ENCODE measurements around the gene BAG3.

Gene BAG3

DNA sequence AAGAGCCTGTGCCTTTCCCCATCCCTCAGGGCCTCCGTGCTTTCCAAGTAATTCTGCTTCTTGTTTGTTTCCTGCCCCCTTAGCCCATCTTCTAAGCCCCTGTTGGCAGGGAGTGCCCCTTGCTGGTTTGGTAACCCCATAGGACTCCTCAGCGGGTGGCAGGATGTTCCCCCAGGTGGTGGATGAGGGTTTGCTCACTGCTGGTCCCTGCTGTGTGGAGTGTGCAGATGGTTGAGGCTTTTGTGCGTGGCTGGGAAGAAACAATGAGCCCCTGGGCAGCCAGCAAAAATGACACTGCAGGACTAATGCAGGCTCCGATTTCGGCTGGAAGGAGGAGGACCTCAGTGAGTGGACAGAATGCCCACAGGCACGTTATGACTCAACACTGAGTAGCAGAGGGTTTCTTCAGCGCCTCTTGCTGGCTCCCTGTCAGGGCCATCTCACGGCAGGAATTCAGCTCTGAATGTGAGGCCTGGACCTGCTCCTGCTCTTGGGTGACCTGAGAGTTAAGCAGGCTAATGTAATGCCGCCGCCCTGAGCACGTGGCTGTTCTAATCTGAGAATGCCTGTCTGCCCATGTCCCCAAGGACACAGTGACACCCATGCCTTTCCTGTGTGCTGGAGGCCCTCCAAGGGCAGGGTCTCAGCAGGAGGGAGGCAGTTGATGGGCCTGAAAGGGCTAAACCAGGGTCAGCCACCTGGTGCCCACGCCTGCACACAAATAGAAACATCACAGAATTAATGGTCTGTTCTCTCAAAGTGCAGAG lies 16.6 kb downstream of the BAG3 start:
- no peak for DNase-seq (ENCODE audit: low read depth)
- no peak overlapping the region for H3K4me3 ChIP-seq (ENCODE audit: low read depth, low read length)
- TF ChIP-seq, protein P1, sequence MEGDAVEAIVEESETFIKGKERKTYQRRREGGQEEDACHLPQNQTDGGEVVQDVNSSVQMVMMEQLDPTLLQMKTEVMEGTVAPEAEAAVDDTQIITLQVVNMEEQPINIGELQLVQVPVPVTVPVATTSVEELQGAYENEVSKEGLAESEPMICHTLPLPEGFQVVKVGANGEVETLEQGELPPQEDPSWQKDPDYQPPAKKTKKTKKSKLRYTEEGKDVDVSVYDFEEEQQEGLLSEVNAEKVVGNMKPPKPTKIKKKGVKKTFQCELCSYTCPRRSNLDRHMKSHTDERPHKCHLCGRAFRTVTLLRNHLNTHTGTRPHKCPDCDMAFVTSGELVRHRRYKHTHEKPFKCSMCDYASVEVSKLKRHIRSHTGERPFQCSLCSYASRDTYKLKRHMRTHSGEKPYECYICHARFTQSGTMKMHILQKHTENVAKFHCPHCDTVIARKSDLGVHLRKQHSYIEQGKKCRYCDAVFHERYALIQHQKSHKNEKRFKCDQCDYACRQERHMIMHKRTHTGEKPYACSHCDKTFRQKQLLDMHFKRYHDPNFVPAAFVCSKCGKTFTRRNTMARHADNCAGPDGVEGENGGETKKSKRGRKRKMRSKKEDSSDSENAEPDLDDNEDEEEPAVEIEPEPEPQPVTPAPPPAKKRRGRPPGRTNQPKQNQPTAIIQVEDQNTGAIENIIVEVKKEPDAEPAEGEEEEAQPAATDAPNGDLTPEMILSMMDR (IDR thresholded peaks at IDR 0.05; ENCODE audit: low read depth, low read length, missing control alignments), result no peak

DNA sequence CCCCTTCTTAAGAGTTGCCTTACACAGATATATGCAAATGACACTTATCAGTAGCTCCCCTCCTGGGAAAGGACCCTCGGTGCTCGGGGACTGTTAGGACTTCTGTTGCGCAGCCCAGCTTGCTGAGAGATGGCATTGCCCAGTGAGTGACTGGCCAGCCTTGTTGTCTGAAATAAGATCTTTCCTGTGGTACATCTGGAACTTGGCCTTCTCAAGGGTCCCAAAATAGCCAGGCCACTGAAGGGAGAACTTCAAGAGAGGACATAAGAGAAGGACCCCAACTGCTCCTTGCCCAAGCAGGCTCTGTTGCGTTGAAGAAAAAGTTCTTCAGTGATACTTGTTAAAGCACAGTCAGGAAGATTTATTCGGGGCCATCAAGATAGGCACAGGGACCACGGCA lies 17.3 kb downstream of the BAG3 start:
- H3K4me3 ChIP-seq (ENCODE audit: low read depth, low read length), result no peak overlapping the region
- no peak for DNase-seq (ENCODE audit: low read depth)
- TF ChIP-seq, protein P1 (IDR thresholded peaks at IDR 0.05; ENCODE audit: low read depth, low read length, missing control alignments), result no peak

DNA sequence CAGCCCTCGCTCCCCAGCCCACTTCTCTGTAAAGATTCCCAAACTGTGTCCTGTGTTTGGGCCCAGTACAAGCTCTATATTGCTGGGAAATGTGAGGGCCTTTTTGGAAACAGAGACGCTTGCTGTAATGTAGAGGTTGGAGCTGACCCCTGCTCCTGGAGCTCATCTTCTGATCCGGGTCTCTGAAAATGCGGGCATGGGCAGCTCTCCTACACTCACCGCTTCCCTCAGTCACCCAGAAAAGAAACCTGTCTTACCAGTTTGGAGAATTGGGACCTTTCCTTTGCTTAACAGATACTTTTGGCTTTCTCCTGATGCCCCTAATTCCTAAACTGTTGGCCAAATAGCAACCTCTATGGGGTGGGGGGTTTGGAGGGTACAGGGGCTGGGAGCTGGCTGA lies 18.2 kb downstream of the BAG3 start:
- H3K4me3 ChIP-seq (ENCODE audit: low read depth, low read length), result no peak overlapping the region
- TF ChIP-seq, protein P1 (IDR thresholded peaks at IDR 0.05; ENCODE audit: low read depth, low read length, missing control alignments), result no peak
- no peak for DNase-seq (ENCODE audit: low read depth)

DNA sequence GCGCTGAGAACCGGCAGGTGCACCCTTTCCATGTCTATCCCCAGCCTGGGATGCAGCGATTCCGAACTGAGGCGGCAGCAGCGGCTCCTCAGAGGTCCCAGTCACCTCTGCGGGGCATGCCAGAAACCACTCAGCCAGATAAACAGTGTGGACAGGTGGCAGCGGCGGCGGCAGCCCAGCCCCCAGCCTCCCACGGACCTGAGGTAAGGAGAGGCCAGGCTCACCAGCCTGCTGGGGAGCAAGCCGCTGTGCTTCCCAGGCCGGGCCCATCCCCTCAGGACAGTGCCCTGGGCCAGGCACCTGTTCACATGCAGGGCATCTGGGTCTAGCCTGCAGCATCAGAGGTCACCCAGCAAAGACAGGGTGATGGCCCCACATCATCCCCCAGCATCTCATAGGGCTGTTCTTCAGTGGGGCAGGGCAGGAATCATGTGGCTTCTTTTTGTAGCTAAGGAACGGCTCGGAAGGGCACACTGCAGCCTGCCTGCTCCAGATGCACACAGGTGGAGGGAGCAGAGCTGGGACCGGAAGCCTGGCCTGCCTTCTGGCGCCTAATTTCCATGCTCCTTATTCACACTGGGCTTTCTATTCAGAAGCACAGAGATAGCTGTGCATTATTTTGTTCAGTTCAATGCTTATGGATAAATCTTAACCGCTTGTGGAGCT lies 18.9 kb downstream of the BAG3 start:
- no peak for DNase-seq (ENCODE audit: low read depth)
- TF ChIP-seq, protein P1 (IDR thresholded peaks at IDR 0.05; ENCODE audit: low read depth, low read length, missing control alignments), result no peak
- H3K4me3 ChIP-seq (ENCODE audit: low read depth, low read length), result no peak overlapping the region

DNA sequence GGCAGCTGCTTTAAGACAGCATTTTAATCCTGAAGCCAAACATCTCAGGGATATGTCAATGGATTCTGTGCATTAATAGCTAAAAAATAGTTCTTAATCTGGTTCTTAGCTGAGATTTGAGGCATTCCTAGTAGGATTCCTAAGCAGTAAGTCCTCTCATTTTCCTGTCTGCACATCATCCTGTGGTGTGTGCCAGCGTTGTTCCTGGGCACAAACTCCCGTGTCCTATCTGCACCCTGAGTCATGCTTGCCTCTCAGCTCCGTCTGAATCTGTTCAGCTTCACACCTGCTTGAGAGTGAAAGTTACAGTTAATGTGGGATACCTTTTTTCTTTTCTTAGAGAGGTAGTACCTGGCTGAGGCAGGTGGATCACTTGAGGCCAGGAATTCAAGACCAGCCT lies 19.5 kb downstream of the BAG3 start:
- no peak overlapping the region for H3K4me3 ChIP-seq (ENCODE audit: low read depth, low read length)
- TF ChIP-seq, protein P1 (IDR thresholded peaks at IDR 0.05; ENCODE audit: low read depth, low read length, missing control alignments), result no peak
- DNase-seq (ENCODE audit: low read depth), result no peak

DNA sequence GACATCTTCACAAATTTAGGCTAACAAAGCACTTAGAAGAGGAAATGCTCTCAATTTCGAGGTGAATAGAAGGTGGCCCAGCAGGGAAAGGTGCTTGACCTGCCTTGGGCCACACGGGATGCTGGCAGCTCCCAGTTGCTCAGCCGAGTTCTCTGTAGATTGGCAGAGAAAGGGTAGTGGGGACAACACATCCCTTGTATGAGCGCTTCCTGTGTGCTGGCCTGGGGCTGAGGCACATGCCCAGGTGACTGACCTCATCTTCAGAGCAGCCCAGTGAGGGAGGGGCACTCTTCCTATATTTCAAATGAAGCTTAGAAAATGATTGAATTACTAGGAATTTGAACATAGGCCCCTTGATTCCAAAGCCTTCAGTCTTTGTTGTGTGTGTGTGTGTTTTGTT lies 20.2 kb downstream of the BAG3 start:
- TF ChIP-seq, protein P1 (IDR thresholded peaks at IDR 0.05; ENCODE audit: low read depth, low read length, missing control alignments), result no peak
- H3K4me3 ChIP-seq (ENCODE audit: low read depth, low read length), result no peak overlapping the region
- no peak for DNase-seq (ENCODE audit: low read depth)

Measured in GM12864 (cell line).